ENCODE measurements around the gene DAPP1.
"Not testable (repeated sequence)": the region's sequence is repeated elsewhere in the genome, so short reads cannot be mapped to it uniquely, and the experiment has no call there.

Gene DAPP1

GRCh38 chr4:99816545-99817308 is at the start of gene DAPP1:
Gene DAPP1, plus strand, starts transcription at chr4:99816827. Its CDS starts 87 bp downstream, at chr4:99816914.
- no peak for DNase-seq

DNA sequence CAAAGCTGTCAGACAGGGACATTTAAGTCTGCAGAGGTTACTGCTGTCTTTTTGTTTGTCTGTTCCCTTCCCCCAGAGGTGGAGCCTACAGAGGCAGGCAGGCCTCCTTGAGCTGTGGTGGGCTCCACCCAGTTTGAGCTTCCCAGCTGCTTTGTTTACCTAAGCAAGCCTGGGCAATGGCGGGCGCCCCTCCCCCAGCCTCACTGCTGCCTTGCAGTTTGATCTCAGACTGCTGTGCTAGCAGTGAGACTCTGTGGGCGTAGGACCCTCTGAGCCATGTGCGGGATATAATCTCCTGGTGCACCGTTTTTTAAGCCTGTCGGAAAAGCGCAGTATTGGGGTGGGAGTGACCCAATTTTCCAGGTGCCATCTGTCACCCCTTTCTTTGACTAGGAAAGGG is 45.8 kb upstream of the DAPP1 start:
- DNase-seq: not testable (repeated sequence)

GRCh38 chr4:99783940-99784339 is 32.7 kb upstream of the DAPP1 start:
- no peak for DNase-seq

DNA sequence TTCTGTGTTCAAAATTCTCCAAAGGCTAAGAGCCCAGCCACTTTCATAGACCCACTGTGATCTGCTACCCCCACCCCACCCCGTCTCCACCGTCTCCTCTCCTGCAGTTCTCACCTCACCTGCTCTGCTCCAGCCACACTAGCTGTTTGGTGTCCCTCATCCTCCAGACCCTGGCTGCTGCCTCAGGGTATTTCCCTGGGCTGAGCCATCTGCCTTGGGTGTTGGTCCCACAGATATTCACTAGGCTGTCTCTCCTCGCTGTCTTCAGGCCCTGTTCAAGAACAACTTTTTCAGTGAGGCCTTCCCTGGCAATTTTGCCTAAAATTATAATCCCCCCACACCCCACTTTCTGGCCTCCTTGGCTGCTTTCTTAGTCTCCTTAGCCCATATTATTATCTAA is 31.8 kb upstream of the DAPP1 start:
- no peak for DNase-seq

DNA sequence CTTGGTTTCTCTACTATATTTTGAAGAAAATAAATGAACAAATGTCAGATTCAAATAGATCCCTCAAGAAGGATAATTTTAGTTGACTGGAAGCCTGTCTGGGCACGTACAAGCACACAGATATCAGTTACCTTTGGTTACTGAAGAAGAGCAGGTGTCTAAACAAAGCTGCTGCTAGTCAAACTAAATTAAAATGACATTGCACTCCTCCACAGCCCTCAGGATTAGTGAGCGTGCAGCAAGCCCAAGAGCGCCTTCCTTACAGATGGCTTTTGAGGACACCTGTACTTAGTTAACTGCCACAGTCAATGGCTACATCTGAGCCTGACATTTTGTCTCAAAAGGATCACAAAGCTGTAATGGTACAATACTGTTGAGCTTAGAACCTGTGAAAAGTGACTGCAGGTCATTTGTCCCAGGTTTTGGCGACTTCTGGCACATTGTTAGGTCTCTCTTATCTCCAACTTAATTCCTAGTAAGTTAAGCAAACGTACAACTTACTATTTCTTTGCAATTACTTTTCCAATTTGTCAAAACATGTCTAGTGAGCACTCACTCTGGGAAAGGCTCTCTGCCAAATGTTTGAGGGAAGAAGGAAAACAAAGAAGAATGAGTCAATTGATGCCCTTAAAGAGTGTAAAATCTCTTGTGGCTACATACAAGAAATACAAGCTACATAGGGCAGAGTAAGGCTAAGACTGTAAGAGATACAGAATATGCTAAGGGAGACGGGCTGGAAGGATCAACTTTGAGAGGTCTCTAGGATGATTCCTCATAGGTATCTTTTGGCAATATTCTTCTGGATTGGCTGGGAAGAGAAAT is 25.6 kb upstream of the DAPP1 start:
- DNase-seq: no peak

GRCh38 chr4:99800332-99801004 is 16.2 kb upstream of the DAPP1 start:
- DNase-seq: no peak

GRCh38 chr4:99801005-99801699 is 15.5 kb upstream of the DAPP1 start:
- no peak for DNase-seq

GRCh38 chr4:99803566-99804101 is 13.0 kb upstream of the DAPP1 start:
- no peak for DNase-seq

DNA sequence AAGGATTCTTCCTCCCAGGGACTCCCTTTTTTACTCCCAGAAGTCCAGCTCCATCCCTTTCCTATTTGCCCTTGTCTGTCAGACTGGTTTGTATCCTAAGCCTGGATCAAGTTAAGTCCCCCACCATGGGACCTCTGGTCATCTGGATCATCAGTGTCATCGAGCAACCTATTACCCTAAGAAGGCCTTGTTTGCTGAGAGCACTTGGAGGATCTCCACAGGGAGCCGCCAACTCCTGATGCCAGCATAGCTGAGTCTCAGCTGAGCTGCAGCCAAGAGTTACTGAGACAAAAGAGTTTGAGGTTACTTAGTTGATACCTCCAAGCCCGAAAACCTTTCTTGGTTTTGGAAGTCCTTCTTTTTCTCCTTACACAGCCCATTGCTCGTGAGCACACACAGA is 10.1 kb upstream of the DAPP1 start:
- DNase-seq: no peak

DNA sequence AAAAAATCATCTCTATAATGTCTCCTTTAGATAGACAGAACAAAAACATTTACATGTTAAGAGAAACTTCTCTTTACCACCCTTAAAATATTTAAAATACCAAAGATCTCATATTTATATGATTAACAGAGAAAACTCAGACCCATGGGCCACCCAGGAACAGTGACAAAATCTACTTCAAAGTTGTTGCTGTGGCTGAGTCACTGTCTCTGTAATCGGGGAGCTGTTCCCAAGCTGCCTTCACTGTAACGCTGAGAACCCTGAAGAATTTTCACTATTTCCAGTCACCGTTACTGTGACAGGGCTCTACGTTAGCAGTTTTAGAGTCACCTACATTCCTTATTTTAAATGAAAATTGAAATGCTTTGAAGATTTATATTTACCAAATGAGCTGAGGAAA is 9.0 kb upstream of the DAPP1 start:
- DNase-seq: no peak

- DNase-seq: peak; percentile 21
Measured at GRCh38 chr4:99808260-99808857, 8.3 kb upstream of the DAPP1 start.

GRCh38 chr4:99809326-99809725 is 7.3 kb upstream of the DAPP1 start:
- no peak for DNase-seq

GRCh38 chr4:99810536-99810935 is 6.1 kb upstream of the DAPP1 start:
- no peak for DNase-seq

- no peak for DNase-seq
Measured at GRCh38 chr4:99811117-99811516, 5.5 kb upstream of the DAPP1 start.

DNA sequence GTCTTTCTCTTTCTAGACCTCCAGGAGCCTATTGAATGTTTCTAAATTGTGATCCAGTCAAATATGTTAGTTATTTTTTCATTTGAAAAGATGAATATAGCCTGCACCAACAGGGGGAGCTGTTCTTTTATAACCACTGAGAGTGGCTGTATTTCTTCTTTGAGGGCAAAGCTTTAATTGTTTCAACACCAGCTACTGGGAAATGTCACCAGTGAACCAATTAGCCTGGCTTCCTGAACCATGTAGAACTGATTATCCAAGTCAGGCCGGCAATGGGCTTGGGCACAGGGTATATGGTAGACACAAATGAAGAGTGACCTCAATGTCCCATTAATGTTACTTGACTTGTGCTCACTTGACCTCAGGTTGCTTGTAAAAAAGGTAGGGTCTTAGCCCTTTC is 4.8 kb upstream of the DAPP1 start:
- no peak for DNase-seq

DNA sequence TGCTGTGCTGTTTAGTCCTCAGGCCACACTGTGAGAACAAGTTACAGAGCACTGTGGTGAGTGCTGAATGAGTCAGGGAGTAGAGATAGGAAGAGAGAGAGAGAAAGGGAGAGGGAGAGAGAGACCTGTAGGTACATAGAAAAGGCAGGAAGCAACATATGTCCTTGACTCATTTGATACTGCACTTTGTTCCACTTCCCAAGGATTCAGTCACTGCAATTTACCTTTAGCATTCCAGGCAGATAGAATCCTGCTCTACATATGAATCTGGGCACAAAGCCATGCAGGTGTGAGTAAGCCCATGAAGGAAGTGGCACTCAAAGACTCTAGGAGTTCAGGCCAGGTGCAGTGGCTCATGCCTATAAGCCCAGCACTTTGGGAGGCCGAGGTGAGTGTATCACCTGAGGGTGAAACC is 1.0 kb upstream of the DAPP1 start:
- DNase-seq: no peak

GRCh38 chr4:99817309-99817890 is 773 bp downstream of the DAPP1 start:
- no peak for DNase-seq

DNA sequence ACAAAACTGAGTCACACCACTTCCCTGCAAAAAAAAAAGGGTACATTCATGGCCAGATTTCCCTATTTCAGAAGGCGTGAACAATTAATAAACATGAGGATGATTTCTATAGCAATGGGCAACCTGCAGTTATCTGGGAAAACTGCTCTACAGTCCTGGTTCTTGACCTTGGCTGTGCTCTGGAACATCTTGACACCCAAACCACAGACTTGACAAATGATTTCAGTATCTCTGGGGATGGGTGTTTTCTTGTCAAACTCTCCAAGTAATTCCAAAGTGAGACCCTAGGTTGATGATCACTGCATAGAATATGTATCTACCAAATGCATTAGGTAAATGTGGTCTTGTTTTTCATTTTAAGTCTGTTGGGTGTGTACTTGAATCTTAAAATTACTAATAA is 2.0 kb downstream of the DAPP1 start:
- no peak for DNase-seq

DNA sequence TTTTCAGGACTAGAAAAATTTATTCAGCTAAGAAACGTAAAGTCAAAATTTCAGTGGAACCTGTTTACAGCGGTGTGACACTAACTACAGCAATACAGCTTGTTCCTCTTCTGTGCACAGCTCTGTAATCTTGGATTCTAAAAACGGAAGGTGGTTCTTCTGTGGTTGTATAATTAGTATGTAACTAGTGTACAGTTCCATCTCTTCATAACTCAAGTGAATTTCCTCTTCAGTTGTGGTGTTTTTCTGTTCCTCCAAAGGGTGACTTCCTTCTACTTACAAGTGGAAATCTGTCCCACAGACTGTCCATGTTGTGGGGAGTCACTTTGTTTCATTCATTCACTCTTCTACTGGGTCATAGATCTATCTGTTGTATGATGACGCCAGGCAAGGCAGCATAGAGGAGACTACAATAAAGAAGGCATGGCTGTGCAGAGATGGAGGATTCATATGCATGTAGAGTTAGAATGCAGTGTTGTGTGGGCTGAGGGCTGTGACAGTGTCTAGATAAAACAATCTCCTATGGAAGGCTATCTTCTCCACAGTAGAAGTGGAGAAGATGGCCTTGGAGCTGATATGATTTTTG is 5.4 kb downstream of the DAPP1 start:
- no peak for DNase-seq

DNA sequence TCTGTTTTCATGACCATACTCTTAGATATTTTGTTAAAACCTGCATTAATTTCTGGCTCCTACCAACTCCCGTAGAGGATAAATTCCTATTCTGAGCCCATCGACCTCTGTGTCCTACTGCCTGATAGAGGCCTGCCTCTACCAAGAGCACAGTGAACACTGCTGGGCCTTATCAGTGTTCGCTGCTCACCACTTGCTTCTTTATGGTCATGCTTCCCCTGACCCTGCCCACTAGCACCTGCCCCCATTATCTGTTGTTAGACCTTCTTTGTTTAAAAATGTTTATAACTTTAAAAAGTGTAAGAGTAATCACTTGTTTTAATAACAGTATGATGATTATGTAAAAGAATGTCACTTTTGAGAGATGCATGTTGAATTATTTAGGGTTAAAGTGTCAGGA is 6.1 kb downstream of the DAPP1 start:
- no peak for DNase-seq

- DNase-seq: no peak
Measured at GRCh38 chr4:99824070-99824599, 7.5 kb downstream of the DAPP1 start.

Measured in NK-92 treated with Interleukin-12 subunit alpha and Interleukin-12 subunit beta, amount 100 ng/mL, for 24 hours (cell line).